Nephron progenitor cell (in vitro differentiated cells): ENCODE measurements around the gene GORASP2.
"Not testable (repeated sequence)": the region's sequence is repeated elsewhere in the genome, so short reads cannot be mapped to it uniquely, and the experiment has no call there.

ENCODE experiments used
- DNase-seq: peaks from one replicate; pipeline ENCODE4 v3.0.0; 2021
- H3K27ac Mint-ChIP-seq: 2 replicates; pipeline ENCODE4 v1.8.0; 2021; ENCODE audit warnings: mild to moderate bottlenecking, moderate library complexity, mixed read lengths
- H3K27me3 Mint-ChIP-seq: 2 replicates; pipeline ENCODE4 v1.8.0; 2021; ENCODE audit warnings: mild to moderate bottlenecking, low read depth, mixed read lengths; ENCODE audit not compliant: poor library complexity
- H3K36me3 Mint-ChIP-seq: 2 replicates; pipeline ENCODE4 v1.8.0; 2021; ENCODE audit warnings: low read depth, mixed read lengths
- H3K4me1 Mint-ChIP-seq: 2 replicates; pipeline ENCODE4 v1.8.0; 2021; ENCODE audit warnings: mixed read lengths
- H3K4me3 Mint-ChIP-seq: 2 replicates; pipeline ENCODE4 v1.8.0; 2021; ENCODE audit warnings: mild to moderate bottlenecking, moderate library complexity, mixed read lengths
- H3K9me3 Mint-ChIP-seq: 2 replicates; pipeline ENCODE4 v1.8.0; 2021; ENCODE audit warnings: mild to moderate bottlenecking, moderate library complexity, mixed read lengths
- TF ChIP-seq, protein P1 (sequence below): fragments of 200-600 bp; sonication (generic); IDR thresholded peaks from 2 replicates; pipeline ENCODE4 v1.5.0; 2021; ENCODE audit warnings: antibody characterized with exemption

The GORASP2 gene

GRCh38 chr2:170896622-170897021, 32.4 kb upstream of the GORASP2 start:
- Mint-ChIP-seq H3K36me3 (no peaks in the 10 kb centered on the region), H3K4me1 (peaks cover 25% of the 10 kb centered on the region), H3K9me3 (no peaks in the 10 kb centered on the region), H3K4me3 (no peak overlapping the region), H3K27me3 (peaks cover 2% of the 10 kb centered on the region), H3K27ac (no peak overlapping the region)
- TF ChIP-seq, protein P1, sequence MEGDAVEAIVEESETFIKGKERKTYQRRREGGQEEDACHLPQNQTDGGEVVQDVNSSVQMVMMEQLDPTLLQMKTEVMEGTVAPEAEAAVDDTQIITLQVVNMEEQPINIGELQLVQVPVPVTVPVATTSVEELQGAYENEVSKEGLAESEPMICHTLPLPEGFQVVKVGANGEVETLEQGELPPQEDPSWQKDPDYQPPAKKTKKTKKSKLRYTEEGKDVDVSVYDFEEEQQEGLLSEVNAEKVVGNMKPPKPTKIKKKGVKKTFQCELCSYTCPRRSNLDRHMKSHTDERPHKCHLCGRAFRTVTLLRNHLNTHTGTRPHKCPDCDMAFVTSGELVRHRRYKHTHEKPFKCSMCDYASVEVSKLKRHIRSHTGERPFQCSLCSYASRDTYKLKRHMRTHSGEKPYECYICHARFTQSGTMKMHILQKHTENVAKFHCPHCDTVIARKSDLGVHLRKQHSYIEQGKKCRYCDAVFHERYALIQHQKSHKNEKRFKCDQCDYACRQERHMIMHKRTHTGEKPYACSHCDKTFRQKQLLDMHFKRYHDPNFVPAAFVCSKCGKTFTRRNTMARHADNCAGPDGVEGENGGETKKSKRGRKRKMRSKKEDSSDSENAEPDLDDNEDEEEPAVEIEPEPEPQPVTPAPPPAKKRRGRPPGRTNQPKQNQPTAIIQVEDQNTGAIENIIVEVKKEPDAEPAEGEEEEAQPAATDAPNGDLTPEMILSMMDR: no peak
- no peak for DNase-seq

DNA sequence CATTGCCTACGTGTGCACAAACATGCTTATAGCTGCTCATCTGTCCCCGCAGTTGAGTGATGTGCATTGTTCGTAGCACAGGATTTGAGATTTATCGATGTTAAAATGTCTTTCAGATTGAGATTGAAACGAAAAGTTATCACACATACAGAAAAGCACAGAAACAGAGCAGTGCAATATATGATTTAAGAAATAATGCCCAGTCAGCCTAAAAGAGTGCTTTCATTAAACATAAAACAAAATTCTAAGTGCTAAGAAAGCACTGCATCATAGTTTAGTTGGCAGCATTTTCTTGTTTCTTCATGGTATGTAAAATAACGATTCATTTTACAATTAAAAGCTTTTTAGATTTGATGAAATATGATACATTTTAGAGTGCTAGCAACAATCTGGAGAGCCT, 31.9 kb upstream of the GORASP2 start:
- TF ChIP-seq, protein P1: no peak
- H3K4me3 Mint-ChIP-seq: no peak overlapping the region
- H3K27ac Mint-ChIP-seq: no peak overlapping the region
- H3K4me1 Mint-ChIP-seq: peaks cover 25% of the 10 kb centered on the region
- no peaks in the 10 kb centered on the region for H3K9me3 Mint-ChIP-seq
- H3K27me3 Mint-ChIP-seq: peaks cover 2% of the 10 kb centered on the region
- DNase-seq: no peak
- H3K36me3 Mint-ChIP-seq: no peaks in the 10 kb centered on the region

- peaks cover 5% of the 10 kb centered on the region for H3K4me1 Mint-ChIP-seq
- H3K4me3 Mint-ChIP-seq: no peak overlapping the region
- H3K27me3 Mint-ChIP-seq: peaks cover 2% of the 10 kb centered on the region
- DNase-seq: no peak
- peaks cover 8% of the 10 kb centered on the region for H3K36me3 Mint-ChIP-seq
- no peak overlapping the region for H3K27ac Mint-ChIP-seq
- peaks cover 28% of the 10 kb centered on the region for H3K9me3 Mint-ChIP-seq
- TF ChIP-seq, protein P1: no peak
Measured at GRCh38 chr2:170905864-170906263, 23.2 kb upstream of the GORASP2 start.

- Mint-ChIP-seq H3K4me1 (no peaks in the 10 kb centered on the region), H3K9me3 (peaks cover 68% of the 10 kb centered on the region), H3K27ac (no peak overlapping the region), H3K36me3 (peaks cover 22% of the 10 kb centered on the region), H3K27me3 (no peaks in the 10 kb centered on the region), H3K4me3 (no peak overlapping the region)
- no peak for DNase-seq
- TF ChIP-seq, protein P1: no peak
Measured at GRCh38 chr2:170911314-170911889, 17.7 kb upstream of the GORASP2 start.

DNA sequence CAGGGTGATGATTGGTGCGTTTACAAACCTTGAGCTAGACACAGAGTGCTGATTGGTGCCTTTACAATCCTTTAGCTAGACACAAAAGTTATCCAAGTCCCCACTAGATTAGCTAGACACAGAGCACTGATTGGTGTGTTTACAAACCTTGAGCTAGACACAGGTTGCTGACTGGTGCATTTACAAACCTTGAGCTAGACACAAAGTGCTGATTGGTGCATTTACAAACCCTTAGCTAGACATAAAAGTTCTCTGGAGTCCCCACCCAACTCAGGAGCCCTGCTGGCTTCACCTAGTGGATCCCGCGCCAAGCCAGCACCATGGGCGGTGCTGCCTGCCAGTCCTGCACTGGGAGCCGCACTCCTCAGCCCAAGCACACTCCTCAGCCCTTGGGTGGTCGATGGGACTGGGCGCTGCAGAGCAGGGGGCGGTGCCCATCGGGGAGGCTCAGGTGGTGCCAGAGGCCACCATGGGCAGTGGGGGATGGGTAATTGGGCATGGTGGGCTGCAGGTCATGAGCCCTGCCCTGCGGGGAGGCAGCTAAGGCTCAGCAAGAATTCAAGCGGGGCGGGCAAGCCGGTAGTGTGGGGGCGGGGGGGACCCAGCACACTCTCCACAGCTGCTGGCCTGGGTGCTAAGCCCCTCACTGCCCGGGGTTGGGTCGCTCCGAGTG, 13.9 kb upstream of the GORASP2 start:
- H3K4me3 Mint-ChIP-seq, H3K27ac Mint-ChIP-seq, H3K4me1 Mint-ChIP-seq, H3K27me3 Mint-ChIP-seq, DNase-seq: not testable (repeated sequence)
- H3K36me3 Mint-ChIP-seq: peaks cover 38% of the 10 kb centered on the region
- H3K9me3 Mint-ChIP-seq: peaks cover 76% of the 10 kb centered on the region

DNA sequence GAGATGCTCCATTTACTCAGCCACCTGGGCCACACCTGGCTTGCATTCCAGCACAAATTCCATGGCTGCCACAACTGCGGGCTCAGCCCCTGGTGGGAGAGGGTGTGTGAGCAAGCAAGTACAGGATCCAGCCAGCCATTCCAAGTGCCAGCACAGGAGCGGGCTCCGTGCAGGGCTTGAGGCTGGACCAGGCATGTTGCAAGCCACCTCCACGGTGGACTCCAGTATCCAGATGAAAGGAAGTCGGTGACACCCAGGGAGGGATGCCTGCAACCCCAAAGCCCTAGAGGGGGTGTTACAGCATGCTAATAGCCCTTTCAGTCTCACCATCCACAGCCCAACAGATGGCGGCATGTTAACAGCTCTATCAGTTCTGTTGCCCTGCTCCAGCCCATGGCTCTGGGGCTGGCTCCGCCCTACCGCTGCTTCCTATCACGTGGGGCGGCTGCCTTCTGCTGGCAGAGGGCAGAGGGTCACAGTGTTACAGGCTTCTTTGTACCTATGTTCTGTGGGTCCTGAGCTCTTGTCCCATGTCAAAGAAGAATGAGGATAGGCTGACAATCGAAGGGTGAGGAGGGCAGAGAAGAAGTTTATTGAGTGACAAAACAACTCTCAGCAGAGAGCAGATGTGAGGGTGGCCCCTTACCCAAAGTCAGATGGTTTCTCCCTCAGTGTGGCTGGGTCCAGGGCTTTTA, 11.7 kb upstream of the GORASP2 start:
- H3K36me3 Mint-ChIP-seq: peaks cover 35% of the 10 kb centered on the region
- H3K9me3 Mint-ChIP-seq: peaks cover 65% of the 10 kb centered on the region
- DNase-seq: no peak
- no peaks in the 10 kb centered on the region for H3K4me1 Mint-ChIP-seq
- H3K27ac Mint-ChIP-seq: no peak overlapping the region
- H3K27me3 Mint-ChIP-seq: no peaks in the 10 kb centered on the region
- peak overlapping the region; percentile 31 for H3K4me3 Mint-ChIP-seq
- TF ChIP-seq, protein P1: no peak
